ENCODE data around the gene KRIT1.
"Not testable (repeated sequence)": the region's sequence is repeated elsewhere in the genome, so short reads cannot be mapped to it uniquely, and the experiment has no call there.

KRIT1 gene

GRCh38 chr7:92192326-92192725 lies 53.4 kb downstream of the KRIT1 start:
- no peak for DNase-seq (ENCODE audit: low spot score)
- TF ChIP-seq CTCF (IDR thresholded peaks at IDR 0.05; ENCODE audit: extremely low read depth, insufficient read depth, missing control alignments) = no peak
- in situ Hi-C loops (cut with MboI; ENCODE audit: low pct_unique_long_range_greater_than_20kb, low sequenced_read_pairs, unreplicated experiment) = no loop called here

- DNase-seq (ENCODE audit: low spot score); in situ Hi-C loops (cut with MboI; ENCODE audit: low pct_unique_long_range_greater_than_20kb, low sequenced_read_pairs, unreplicated experiment): not testable (repeated sequence)
Observed at GRCh38 chr7:92189246-92189645, 56.5 kb downstream of the KRIT1 start.

- DNase-seq (ENCODE audit: low spot score); in situ Hi-C loops (cut with MboI; ENCODE audit: low pct_unique_long_range_greater_than_20kb, low sequenced_read_pairs, unreplicated experiment): not testable (repeated sequence)
Observed at GRCh38 chr7:92184294-92184693, 61.4 kb downstream of the KRIT1 start.

GRCh38 chr7:92178928-92179924 lies 66.5 kb downstream of the KRIT1 start, which contains the start of gene LRRD1:
Gene LRRD1 (minus strand): TSS chr7:92179142. CDS start chr7:92165202, 13,940 bp downstream.
- peak; percentile 90 for DNase-seq (ENCODE audit: low spot score)
- TF ChIP-seq CTCF (IDR thresholded peaks at IDR 0.05; ENCODE audit: extremely low read depth, insufficient read depth, missing control alignments) = peak; percentile 97

GRCh38 chr7:92177362-92177761 lies 68.4 kb downstream of the KRIT1 start:
- in situ Hi-C loops (cut with MboI; ENCODE audit: low pct_unique_long_range_greater_than_20kb, low sequenced_read_pairs, unreplicated experiment) = no loop called here
- TF ChIP-seq CTCF (IDR thresholded peaks at IDR 0.05; ENCODE audit: extremely low read depth, insufficient read depth, missing control alignments) = no peak
- DNase-seq (ENCODE audit: low spot score) = no peak

More at GRCh38 chr7:92178928-92179924, 66.5 kb downstream of the KRIT1 start, which contains the start of gene LRRD1:
- in situ Hi-C loops (cut with MboI; ENCODE audit: low pct_unique_long_range_greater_than_20kb, low sequenced_read_pairs, unreplicated experiment) = no loop called here

GRCh38 chr7:92169529-92169928 lies 76.2 kb downstream of the KRIT1 start:
- DNase-seq (ENCODE audit: low spot score); in situ Hi-C loops (cut with MboI; ENCODE audit: low pct_unique_long_range_greater_than_20kb, low sequenced_read_pairs, unreplicated experiment): not testable (repeated sequence)

GRCh38 chr7:92161271-92161670 lies 84.4 kb downstream of the KRIT1 start:
- in situ Hi-C loops (cut with MboI; ENCODE audit: low pct_unique_long_range_greater_than_20kb, low sequenced_read_pairs, unreplicated experiment) = no loop called here
- no peak for DNase-seq (ENCODE audit: low spot score)
- no peak for TF ChIP-seq CTCF (IDR thresholded peaks at IDR 0.05; ENCODE audit: extremely low read depth, insufficient read depth, missing control alignments)
